ENCODE data around the gene ZNF511.

ZNF511 gene

DNA sequence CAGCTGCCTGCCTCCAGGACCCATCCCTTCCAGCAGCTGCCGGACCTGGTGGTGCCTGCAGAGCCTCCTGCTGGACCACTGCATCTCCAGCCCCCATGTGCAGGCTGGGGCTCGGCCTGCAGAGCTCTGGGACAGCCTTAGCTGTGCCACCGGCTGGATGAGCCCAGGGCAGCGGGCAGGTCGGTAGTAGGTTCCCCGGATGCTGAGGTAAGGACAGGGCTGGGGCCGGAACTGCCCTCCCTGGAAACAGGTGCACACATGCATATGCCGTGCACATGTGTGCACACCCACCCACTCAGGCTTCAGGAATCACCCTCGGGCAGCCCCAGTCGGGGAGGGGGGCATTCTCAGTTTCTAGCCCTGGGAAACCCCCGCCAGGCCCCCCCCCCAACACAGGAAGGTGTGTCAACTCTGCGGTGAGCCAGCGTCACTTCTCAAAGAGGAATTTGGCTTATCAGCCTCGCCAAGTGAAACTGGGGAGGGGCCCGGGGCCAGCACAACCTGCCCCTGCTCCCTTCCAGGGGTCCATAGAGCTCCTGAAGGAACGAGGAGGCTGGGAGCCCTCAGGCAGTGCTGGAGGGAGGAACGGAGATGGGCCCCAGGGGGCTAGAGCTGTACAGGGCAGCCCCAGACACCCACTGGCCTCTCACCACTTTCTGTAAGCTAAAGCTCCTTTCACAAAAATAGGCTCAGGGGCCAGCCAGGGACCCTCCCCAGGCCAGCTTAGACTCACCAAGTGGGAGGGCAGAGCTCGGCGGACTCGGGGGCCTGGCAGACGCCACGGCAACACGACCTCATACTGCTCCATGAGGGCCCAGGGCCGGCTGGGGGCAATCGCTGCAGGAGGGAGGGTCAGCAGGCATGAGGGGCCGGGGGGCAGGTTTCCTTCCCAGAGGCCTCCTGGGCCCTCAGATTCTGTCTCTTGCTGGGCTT, 33.7 kb upstream of the ZNF511 start:
- peak; percentile 86 for DNase-seq

DNA sequence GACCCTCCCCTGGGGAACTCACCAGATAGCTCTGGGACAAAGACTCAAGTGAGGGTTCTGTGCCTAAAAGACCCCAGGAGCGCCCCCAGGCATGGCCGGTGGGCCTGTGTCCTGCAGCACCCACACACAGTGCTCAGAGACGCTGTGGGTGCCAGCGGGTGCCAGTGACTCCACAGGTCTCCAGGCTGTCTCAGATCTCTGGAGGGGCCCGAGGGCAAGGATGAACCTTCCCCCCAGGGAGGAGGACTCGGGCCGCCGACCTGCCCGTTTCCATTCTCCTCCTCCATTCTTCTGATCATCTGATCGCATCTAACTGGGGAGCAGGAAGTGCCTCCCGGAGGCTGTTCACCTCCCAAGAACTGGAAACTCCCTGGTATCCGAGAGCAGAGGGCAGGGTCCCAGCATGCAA, 33.0 kb upstream of the ZNF511 start:
- DNase-seq, result peak; percentile 59

DNA sequence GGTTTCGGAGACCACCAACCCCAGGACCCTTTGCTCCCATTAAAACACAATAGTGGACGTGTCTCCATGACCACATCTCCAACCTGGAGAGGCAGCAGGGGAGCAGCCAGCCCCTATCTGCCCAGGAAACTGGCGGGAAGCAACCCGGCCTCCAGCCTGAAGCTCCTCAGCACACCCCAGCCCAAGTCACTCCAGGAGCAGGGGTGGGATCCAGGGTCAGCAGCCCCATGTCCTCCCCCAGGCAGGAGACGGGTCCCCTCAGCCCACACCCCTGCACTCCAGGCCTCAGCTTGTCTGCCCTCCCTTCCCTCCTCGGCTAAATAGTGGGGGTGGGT, 32.6 kb upstream of the ZNF511 start:
- no peak for DNase-seq

- DNase-seq, result peak; percentile 72
Observed at GRCh38 chr10:133276435-133277201, 32.1 kb upstream of the ZNF511 start, which contains the start of gene ADAM8. Gene ADAM8, minus strand, starts transcription at chr10:133276868. Its CDS starts 51 bp downstream, at chr10:133276817.

DNA sequence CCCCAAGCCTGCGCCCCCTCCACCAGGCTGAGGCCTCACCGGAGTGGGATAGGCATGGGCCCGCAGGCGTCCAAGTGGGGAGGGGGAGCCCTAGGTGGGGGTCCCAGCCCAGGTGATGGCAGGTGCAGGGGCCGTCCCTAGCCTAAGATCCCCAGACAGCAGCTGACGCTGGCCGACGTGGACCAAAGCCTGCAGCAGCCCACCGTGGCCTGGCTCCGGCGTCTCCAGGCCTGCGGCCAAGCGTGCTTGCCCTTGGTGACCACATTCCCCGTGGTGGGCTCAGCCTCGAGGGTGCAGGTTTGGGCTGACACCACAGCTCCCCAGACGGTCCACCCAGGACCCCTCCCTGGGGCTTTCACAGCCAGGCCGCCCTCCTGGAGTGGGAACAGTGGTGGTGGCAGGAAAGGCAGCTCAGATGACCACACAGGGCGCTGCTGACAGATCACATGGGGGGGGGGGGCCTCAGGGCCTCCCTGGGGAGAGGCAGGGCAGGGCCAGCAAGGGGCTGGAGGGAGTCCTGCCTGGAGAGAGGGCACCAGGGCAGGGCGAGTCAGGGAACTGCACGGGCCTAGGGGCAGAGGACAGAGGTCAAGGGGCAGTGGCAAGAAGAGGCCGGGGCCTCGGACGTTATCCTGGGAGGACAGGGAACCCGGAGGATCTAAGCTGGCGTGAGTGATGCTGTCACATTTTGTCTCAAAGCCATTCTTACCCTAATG, 31.3 kb upstream of the ZNF511 start:
- no peak for DNase-seq

- DNase-seq, result no peak
Observed at GRCh38 chr10:133277993-133278576, 30.6 kb upstream of the ZNF511 start.

DNA sequence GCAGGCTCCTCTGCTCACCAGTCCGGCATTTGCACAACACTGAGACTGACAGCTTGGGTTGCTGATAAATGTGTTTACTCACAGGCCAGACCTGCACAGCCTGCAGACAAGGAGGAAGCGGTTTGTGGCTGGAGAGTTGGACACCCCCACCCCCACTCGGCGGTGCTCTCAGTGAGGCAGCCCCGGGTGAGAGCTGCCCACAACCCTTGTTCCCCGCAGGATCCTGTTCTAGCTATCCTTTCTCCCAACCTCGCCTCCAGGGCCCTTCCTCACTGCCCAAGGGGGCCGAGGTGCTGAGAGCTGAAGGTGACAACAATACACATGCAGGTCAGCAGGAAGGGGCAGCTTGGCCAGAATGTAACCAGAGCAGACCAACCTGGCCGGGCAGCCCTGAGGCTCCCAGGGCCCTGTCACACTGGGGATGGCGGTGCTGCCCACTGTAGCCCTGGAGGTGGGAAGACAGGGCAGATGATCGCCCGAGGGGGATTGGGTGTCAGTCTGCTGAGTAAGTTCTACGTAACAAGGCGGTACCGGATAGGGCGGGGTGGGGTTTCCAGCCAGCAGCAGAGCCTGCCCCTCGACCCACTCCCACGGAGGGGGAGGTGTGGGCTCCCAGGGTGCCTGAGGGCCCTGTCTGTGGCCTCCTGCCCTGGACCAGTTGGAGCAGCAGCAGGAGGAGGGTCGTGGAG, 30.0 kb upstream of the ZNF511 start:
- DNase-seq, result no peak

DNA sequence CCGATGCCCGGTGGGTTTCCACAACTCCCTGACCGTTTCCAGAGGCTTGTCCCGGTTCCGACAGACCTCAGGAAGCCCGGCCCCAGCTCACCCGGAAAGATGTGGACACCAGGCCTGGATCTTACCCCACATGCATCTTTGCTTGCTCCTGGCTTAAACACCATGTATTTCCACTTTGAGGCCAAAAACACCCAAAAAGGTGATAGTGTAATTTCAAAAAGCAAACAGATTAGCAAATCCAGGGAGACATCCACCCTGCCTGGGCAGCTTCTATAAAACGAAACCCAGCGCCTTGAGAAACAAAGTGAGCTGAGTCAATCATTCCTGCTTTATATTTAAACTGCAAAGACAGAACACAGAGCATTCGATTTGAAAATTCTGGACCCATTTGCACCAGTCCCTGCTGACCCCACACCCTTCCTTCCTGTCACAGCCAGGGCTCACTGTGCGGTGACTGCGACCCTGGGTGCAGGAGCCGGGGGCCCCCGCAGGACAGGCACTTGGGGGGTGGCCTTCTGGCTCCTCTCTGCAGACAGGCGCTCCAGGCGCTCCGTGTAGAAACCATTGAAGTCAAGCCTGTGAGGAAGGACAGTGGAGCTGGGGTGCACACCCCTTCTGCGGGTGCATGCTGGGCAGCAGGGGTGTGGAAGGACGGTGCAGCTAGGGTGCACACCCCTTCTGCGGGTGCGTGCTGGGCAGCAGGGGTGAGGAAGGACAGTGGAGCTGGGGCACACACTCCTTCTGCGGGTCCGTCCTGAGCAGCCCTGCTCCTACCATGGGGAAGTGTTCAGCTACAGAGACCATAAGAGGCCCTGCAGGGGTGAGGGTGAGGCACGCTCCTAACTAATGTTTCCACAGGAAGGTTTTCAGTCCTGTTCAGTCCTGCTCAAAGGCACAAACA, 29.1 kb upstream of the ZNF511 start:
- no peak for DNase-seq

DNA sequence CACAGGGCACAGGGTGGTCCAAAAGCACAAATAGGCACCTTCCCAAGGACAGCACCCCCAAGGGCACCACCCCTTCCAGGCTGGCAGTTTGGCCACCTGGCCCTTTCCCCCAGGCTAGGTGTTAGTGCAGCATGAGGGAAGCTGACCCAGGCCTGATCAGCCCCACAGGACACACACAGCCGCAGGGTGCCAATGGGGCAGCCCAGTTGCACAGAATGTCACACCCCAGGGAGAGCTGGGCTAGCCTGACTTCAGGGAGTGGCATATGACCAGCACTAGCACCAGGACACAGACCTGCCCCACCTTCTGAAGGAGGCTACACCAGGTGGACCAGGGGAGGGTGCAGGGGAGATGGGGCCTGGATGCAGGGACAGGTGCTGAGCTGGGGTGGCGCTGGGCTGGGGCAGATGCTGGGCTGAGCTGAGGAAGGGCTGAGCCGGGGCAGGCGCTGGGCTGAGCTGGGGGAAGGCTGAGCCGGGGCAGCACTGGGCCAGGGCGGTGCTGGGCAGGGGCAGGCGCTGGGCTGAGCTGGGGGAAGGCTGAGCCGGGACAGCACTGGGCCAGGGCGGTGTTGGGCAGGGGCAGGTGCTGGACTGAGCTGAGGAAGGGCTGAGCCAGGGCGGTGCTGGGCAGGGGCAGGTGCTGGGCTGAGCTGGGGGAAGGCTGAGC, 28.2 kb upstream of the ZNF511 start:
- no peak for DNase-seq

GRCh38 chr10:133281084-133281483, 27.6 kb upstream of the ZNF511 start:
- no peak for DNase-seq

GRCh38 chr10:133281628-133282372, 26.9 kb upstream of the ZNF511 start:
- DNase-seq, result no peak

DNA sequence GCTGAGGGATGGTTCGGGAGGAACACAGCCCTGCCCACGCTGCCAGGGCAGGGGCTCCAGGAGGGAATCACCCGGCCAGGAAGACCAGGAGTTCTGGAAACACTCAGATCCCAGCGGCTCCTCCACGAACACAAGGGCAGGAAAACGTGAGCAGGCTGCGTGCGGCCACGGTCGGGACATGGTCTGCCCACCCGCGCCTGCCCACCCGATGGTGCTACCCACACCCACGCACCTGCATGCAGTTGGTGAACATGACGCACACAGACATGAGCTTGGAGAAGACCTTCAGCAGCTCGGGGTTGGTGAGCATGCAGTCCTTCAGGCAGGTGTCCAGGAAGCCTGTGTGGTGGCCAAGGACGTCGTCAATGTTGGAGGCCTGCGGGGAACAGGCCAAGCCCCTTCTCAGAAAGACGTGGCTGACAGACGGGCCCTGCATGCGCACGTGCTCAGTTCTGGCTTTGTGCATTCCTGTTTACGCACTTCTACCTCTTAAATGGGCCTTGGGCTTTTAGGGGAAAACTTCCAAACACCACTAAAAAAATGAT, 25.8 kb upstream of the ZNF511 start:
- no peak for DNase-seq

GRCh38 chr10:133283931-133284330, 24.8 kb upstream of the ZNF511 start:
- no peak for DNase-seq

DNA sequence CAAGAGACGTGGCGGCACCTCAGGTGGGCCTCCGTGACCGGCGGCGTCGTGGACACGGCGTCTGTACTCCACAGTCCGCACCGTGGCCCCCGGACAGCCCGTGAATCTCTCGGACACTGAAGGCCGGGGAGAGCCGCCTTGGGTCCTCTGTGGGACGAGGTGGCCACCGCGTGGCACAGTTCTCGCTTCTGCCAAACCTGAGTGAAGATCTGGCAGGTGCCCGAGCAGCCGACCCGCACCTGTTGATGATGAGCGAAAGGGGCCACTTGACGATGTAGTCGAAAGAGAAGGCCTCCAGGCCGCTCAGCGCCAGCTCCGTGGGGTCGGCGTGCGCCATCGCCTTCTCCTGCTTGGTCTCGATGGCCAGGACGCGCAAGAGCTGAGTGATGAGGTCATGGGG, 23.5 kb upstream of the ZNF511 start:
- no peak for DNase-seq

DNA sequence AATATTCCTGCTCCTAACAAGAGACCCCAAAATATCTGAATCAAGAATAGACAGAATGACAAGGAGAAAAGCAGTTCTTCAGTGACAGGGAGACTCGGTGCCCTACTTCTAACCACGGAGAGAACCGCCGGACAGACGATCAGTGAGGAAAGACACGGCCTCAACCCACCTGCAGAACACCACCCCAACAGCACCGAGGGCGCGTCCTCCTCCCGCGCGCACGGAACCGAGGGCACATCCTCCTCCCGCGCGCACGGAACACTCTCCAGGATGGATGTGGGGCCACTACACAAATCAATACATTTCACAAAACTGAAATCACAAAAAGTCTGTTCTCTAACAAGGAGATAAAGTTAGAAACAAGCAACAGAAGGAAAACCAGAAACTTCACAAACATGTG, 22.3 kb upstream of the ZNF511 start:
- DNase-seq, result no peak

DNA sequence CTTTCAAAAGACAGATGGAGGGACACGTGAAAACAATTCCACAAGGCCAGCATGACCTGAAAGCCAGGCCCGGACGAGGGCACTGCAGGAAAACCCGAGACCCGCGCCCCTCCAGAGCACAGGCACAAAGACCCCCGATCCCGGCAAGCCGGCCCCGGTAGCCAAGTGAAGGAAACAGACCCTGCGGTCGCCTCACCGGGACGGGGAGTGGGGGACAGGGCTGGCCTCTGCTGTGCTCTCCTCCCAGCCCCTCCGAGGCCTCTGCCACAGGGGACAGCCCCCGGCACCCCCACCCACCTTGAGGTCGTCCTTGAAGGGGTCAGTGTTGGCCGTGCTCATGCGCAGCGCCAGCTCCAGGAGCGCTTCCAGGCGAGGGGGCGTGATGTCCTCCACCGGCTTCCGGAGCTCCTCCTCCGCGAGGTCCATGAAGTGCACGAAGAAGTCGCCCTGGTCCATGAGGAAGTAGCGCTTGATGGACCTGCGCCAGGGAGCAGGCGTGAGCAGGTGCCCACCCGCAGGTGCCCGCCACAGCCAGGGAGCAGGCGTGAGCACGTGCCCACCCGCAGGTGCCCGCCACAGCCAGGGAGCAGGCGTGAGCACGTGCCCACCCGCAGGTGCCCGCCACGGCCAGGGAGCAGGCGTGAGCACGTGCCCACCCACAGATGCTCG, 20.7 kb upstream of the ZNF511 start:
- no peak for DNase-seq

GRCh38 chr10:133289761-133290160, 19.0 kb upstream of the ZNF511 start:
- no peak for DNase-seq

DNA sequence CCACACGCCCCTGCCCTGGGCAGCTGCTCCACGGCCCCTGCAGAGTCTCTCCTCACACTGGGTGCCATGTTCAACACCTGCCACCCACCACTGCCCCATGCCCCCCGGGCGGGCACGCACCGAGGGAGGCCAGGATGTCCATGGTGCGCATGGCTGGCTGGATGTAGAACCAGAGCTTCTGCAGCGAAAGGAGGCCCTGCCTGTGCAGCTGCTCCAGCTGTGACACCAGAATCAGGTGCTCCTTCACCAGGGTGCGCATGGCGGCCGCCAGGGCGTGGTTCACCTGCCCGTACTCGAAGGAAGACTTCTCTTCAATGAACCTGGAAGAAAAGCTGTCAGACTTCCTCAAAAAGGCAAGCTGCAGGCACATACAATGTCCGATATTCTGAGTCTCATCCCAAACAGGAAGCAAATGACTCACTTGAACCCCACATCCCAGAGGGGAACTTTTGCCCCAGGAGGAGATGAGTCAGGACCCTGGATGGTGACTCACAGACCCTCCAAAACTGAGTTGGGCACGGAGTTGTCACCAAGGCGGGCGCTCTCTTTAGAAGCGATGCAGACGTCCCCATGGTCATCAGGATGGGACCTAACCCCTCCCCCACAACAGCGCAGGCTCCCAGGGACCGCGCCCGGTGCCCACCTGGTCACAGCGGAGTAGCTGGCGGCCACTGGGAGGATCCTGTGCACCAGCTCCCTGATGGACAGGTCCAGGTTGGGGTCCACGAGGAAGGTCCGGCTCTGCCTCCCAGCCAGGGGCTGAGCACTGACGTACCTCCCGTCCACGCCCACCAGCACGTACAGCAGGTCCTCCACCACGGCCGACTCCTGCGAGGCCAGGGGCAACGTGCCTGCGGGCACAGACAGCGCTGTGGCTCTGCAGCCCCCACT, 15.6 kb upstream of the ZNF511 start:
- no peak for DNase-seq
